Smooth muscle cell of trachea (primary cell): ENCODE measurements around the gene TAF1L. TPM values are rescaled to one million over a fixed set of nuclear protein-coding genes. Genes with fewer than 3 reads are reported as not detected.

Experiments
- total RNA-seq: library from RNA; depleted of rRNA; stranded (reverse); fragments of >200 nt; gene quantifications from 2 replicates; pipeline ENCODE4 v1.2.1, GENCODE V29; 2014

The TAF1L gene, protein sequence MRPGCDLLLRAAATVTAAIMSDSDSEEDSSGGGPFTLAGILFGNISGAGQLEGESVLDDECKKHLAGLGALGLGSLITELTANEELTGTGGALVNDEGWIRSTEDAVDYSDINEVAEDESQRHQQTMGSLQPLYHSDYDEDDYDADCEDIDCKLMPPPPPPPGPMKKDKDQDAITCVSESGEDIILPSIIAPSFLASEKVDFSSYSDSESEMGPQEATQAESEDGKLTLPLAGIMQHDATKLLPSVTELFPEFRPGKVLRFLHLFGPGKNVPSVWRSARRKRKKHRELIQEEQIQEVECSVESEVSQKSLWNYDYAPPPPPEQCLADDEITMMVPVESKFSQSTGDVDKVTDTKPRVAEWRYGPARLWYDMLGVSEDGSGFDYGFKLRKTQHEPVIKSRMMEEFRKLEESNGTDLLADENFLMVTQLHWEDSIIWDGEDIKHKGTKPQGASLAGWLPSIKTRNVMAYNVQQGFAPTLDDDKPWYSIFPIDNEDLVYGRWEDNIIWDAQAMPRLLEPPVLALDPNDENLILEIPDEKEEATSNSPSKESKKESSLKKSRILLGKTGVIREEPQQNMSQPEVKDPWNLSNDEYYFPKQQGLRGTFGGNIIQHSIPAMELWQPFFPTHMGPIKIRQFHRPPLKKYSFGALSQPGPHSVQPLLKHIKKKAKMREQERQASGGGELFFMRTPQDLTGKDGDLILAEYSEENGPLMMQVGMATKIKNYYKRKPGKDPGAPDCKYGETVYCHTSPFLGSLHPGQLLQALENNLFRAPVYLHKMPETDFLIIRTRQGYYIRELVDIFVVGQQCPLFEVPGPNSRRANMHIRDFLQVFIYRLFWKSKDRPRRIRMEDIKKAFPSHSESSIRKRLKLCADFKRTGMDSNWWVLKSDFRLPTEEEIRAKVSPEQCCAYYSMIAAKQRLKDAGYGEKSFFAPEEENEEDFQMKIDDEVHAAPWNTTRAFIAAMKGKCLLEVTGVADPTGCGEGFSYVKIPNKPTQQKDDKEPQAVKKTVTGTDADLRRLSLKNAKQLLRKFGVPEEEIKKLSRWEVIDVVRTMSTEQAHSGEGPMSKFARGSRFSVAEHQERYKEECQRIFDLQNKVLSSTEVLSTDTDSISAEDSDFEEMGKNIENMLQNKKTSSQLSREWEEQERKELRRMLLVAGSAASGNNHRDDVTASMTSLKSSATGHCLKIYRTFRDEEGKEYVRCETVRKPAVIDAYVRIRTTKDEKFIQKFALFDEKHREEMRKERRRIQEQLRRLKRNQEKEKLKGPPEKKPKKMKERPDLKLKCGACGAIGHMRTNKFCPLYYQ (N-terminal part only)
- under 0.01 TPM in 2 replicates for total RNA-seq

DNA sequence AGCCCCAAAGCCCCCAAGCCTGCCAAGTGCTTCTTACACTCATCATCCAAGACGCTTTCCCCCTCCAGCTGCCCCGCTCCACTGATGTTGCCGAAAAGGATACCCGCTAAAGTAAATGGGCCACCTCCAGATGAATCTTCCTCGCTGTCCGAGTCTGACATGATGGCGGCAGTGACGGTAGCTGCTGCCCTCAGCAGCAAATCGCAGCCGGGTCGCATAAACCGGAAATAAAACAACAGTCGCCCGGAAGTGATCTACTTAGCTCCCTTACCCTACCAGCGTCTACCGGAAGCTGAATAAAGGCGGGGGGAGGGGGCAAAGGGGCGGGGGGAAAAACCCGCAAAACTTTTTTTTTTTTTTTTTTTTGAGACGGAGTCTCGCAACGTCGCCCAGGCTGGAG lies at the start of gene TAF1L:
Gene TAF1L (minus strand): TSS at position 308 of the 400 bp plus-strand sequence. CDS start 90 bp downstream, at position 218.

Other genes with a start within 250 kb of the TAF1L start
- 9.4 and 10.0 TPM in 2 replicates for gene RIGI, start 109.5 kb downstream of the TAF1L start, total RNA-seq
- gene SMIM27, start 83.3 kb downstream of the TAF1L start, total RNA-seq = 1.9 and 2.5 TPM in 2 replicates
- gene TOPORS, start 83.1 kb downstream of the TAF1L start, total RNA-seq = 24.5 and 35.5 TPM in 2 replicates
- 22.8 and 90.6 TPM in 2 replicates for gene NDUFB6, start 62.5 kb downstream of the TAF1L start, total RNA-seq
- gene TMEM215, start 147.9 kb upstream of the TAF1L start, total RNA-seq = not detected in 2 replicates